H1 (cell line): ENCODE data around the gene AGXT2. TPM values are rescaled to one million over a fixed set of nuclear protein-coding genes. Genes with fewer than 3 reads are reported as not detected.

Source experiments
- polyA plus RNA-seq, 7 experiments: library from polyadenylated mRNA; depleted of rRNA in 3 of 7; stranded (reverse) in 5 of 7; unstranded in 2 of 7; fragments of >200 nt in 5 of 7; fragments of 200-250 nt in 2 of 7; gene quantifications; 1 replicate in 5 of 7; 2 replicates in 1 of 7; 4 replicates in 1 of 7; pipeline versions ENCODE4 v1.2.1 to v1.2.3, GENCODE V29; 2011 to 2013; ENCODE audit warnings: missing spikeins in 2 of 7, mixed read lengths in 2 of 7
- total RNA-seq: library from RNA; stranded (reverse); fragmentation: NEBNext Ultra II Directional; extraction: Animal tissue kit (Norgen Biotek cat#: 25700); gene quantifications from 2 replicates; pipeline ENCODE4 v1.2.1, GENCODE V29; 2021
- TF ChIP-seq, protein P1 (sequence below): fragments of 300-600 bp; sonication (generic); IDR thresholded peaks from 2 replicates; pipeline ENCODE4 v1.7.1; 2012; ENCODE audit warnings: low read length, moderate library complexity, mild to moderate bottlenecking, inconsistent platforms; ENCODE audit not compliant: insufficient replicate concordance

Gene AGXT2
- total and polyA plus RNA-seq, 2 of the 8 experiments (the other 6 are each of a cell fraction or from before 2014, with no cell fraction given), result not detected

DNA sequence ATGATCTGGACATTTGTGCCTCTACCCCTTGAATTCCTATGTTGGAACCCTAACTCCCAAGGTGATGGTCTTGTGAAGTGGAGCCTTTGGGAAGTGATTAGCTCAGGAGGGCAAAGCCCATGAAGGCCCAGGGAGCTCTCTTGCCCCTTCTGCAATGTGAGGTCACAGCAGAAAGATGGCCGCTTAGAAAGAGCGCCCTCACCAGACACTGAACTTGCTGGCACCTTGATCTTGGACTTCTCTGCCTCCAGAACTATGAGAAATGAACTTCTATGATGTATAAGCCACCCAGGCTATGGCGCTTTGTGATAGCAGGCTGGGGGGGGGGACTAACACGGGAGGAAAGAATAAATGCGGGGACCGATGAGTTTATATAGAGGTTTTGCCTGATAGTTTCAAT lies 45.3 kb downstream of the AGXT2 start (continued):
- TF ChIP-seq, protein P1, sequence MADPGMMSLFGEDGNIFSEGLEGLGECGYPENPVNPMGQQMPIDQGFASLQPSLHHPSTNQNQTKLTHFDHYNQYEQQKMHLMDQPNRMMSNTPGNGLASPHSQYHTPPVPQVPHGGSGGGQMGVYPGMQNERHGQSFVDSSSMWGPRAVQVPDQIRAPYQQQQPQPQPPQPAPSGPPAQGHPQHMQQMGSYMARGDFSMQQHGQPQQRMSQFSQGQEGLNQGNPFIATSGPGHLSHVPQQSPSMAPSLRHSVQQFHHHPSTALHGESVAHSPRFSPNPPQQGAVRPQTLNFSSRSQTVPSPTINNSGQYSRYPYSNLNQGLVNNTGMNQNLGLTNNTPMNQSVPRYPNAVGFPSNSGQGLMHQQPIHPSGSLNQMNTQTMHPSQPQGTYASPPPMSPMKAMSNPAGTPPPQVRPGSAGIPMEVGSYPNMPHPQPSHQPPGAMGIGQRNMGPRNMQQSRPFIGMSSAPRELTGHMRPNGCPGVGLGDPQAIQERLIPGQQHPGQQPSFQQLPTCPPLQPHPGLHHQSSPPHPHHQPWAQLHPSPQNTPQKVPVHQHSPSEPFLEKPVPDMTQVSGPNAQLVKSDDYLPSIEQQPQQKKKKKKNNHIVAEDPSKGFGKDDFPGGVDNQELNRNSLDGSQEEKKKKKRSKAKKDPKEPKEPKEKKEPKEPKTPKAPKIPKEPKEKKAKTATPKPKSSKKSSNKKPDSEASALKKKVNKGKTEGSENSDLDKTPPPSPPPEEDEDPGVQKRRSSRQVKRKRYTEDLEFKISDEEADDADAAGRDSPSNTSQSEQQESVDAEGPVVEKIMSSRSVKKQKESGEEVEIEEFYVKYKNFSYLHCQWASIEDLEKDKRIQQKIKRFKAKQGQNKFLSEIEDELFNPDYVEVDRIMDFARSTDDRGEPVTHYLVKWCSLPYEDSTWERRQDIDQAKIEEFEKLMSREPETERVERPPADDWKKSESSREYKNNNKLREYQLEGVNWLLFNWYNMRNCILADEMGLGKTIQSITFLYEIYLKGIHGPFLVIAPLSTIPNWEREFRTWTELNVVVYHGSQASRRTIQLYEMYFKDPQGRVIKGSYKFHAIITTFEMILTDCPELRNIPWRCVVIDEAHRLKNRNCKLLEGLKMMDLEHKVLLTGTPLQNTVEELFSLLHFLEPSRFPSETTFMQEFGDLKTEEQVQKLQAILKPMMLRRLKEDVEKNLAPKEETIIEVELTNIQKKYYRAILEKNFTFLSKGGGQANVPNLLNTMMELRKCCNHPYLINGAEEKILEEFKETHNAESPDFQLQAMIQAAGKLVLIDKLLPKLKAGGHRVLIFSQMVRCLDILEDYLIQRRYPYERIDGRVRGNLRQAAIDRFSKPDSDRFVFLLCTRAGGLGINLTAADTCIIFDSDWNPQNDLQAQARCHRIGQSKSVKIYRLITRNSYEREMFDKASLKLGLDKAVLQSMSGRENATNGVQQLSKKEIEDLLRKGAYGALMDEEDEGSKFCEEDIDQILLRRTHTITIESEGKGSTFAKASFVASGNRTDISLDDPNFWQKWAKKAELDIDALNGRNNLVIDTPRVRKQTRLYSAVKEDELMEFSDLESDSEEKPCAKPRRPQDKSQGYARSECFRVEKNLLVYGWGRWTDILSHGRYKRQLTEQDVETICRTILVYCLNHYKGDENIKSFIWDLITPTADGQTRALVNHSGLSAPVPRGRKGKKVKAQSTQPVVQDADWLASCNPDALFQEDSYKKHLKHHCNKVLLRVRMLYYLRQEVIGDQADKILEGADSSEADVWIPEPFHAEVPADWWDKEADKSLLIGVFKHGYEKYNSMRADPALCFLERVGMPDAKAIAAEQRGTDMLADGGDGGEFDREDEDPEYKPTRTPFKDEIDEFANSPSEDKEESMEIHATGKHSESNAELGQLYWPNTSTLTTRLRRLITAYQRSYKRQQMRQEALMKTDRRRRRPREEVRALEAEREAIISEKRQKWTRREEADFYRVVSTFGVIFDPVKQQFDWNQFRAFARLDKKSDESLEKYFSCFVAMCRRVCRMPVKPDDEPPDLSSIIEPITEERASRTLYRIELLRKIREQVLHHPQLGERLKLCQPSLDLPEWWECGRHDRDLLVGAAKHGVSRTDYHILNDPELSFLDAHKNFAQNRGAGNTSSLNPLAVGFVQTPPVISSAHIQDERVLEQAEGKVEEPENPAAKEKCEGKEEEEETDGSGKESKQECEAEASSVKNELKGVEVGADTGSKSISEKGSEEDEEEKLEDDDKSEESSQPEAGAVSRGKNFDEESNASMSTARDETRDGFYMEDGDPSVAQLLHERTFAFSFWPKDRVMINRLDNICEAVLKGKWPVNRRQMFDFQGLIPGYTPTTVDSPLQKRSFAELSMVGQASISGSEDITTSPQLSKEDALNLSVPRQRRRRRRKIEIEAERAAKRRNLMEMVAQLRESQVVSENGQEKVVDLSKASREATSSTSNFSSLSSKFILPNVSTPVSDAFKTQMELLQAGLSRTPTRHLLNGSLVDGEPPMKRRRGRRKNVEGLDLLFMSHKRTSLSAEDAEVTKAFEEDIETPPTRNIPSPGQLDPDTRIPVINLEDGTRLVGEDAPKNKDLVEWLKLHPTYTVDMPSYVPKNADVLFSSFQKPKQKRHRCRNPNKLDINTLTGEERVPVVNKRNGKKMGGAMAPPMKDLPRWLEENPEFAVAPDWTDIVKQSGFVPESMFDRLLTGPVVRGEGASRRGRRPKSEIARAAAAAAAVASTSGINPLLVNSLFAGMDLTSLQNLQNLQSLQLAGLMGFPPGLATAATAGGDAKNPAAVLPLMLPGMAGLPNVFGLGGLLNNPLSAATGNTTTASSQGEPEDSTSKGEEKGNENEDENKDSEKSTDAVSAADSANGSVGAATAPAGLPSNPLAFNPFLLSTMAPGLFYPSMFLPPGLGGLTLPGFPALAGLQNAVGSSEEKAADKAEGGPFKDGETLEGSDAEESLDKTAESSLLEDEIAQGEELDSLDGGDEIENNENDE, result no peak
